Mammary epithelial cell (primary cell): ENCODE data around the gene GCLM.

Experiments
- CTCF ChIP-seq, 2 donors: IDR thresholded peaks in 1 of 2; conservative IDR thresholded peaks in 1 of 2; 2 replicates each; pipeline ENCODE4 v1.5.1; 2011 to 2012; ENCODE audit warnings: inconsistent platforms in 2 of 2, low read length in 2 of 2, mild to moderate bottlenecking in 2 of 2, control low read depth in 1 of 2, low read depth in 1 of 2; ENCODE audit not compliant: insufficient read depth in 1 of 2; ENCODE audit errors: extremely low read depth in 1 of 2
- EZH2 ChIP-seq: IDR thresholded peaks from 2 replicates; pipeline ENCODE4 v1.6.1; 2012; ENCODE audit warnings: low read length, inconsistent platforms, borderline replicate concordance

- no peak for TF ChIP-seq CTCF (conservative IDR thresholded peaks at IDR 0.05 in 1 of 2, IDR thresholded peaks at IDR 0.05 in 1 of 2; ENCODE audit: extremely low read depth in 1 of 2, insufficient read depth in 1 of 2, low read depth in 1 of 2, low read length in 2 of 2)
- no peak for TF ChIP-seq EZH2
Measured at GRCh38 chr1:93958726-93959100, 49.5 kb upstream of the GCLM start.
